Keratinocyte (primary cell): Measurements from ENCODE around the gene CCDC32.
"Not testable (repeated sequence)": the region's sequence is repeated elsewhere in the genome, so short reads cannot be mapped to it uniquely, and the experiment has no call there.

ENCODE experiments used
- EZH2 ChIP-seq: IDR thresholded peaks from one replicate; pipeline ENCODE4 v1.6.1; 2012; ENCODE audit warnings: inconsistent platforms, mild to moderate bottlenecking, low read length, moderate library complexity
- TF ChIP-seq, protein P1 (sequence below), 3 experiments: IDR thresholded peaks in 1 of 3; conservative IDR thresholded peaks in 1 of 3; optimal IDR thresholded peaks in 1 of 3; 2 replicates in 2 of 3; 3 replicates in 1 of 3; pipeline versions ENCODE3 to v1.5.1; 2011; ENCODE audit warnings: low read length in 3 of 3, mild to moderate bottlenecking in 3 of 3, moderate library complexity in 2 of 3, control low read depth in 1 of 3, inconsistent platforms in 1 of 3; ENCODE audit not compliant: insufficient read depth in 2 of 3; ENCODE audit errors: extremely low read depth in 1 of 3

GRCh38 chr15:40576914-40577313 is 12.1 kb upstream of the CCDC32 start:
- TF ChIP-seq, protein P1, sequence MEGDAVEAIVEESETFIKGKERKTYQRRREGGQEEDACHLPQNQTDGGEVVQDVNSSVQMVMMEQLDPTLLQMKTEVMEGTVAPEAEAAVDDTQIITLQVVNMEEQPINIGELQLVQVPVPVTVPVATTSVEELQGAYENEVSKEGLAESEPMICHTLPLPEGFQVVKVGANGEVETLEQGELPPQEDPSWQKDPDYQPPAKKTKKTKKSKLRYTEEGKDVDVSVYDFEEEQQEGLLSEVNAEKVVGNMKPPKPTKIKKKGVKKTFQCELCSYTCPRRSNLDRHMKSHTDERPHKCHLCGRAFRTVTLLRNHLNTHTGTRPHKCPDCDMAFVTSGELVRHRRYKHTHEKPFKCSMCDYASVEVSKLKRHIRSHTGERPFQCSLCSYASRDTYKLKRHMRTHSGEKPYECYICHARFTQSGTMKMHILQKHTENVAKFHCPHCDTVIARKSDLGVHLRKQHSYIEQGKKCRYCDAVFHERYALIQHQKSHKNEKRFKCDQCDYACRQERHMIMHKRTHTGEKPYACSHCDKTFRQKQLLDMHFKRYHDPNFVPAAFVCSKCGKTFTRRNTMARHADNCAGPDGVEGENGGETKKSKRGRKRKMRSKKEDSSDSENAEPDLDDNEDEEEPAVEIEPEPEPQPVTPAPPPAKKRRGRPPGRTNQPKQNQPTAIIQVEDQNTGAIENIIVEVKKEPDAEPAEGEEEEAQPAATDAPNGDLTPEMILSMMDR (optimal IDR thresholded peaks at IDR 0.05 in 1 of 3, IDR thresholded peaks at IDR 0.05 in 1 of 3, conservative IDR thresholded peaks at IDR 0.05 in 1 of 3; ENCODE audit: extremely low read depth in 1 of 3, insufficient read depth in 2 of 3, low read length in 3 of 3) = not testable (repeated sequence)
- not testable (repeated sequence) for TF ChIP-seq EZH2
